Measurements from ENCODE around the gene TENM3.

TENM3 gene

GRCh38 chr4:182643801-182644682, 400.8 kb downstream of the TENM3 start:
- DNase-seq, result no peak

GRCh38 chr4:182644683-182645050, 401.5 kb downstream of the TENM3 start:
- DNase-seq, result no peak

- no peak for DNase-seq
Measured at GRCh38 chr4:182645511-182645910, 402.3 kb downstream of the TENM3 start.

GRCh38 chr4:182647646-182648300, 404.6 kb downstream of the TENM3 start:
- DNase-seq, result no peak

- no peak for DNase-seq
Measured at GRCh38 chr4:182648766-182649165, 405.6 kb downstream of the TENM3 start.

GRCh38 chr4:182649698-182650477, 406.7 kb downstream of the TENM3 start:
- no peak for DNase-seq

GRCh38 chr4:182653596-182653995, 410.4 kb downstream of the TENM3 start:
- DNase-seq, result no peak

- no peak for DNase-seq
Measured at GRCh38 chr4:182655340-182655739, 412.1 kb downstream of the TENM3 start.

GRCh38 chr4:182662551-182662950, 419.3 kb downstream of the TENM3 start:
- DNase-seq, result no peak

GRCh38 chr4:182671231-182671630, 428.0 kb downstream of the TENM3 start:
- no peak for DNase-seq

- no peak for DNase-seq
Measured at GRCh38 chr4:182671749-182672148, 428.5 kb downstream of the TENM3 start.

GRCh38 chr4:182678590-182678989, 435.4 kb downstream of the TENM3 start:
- DNase-seq, result no peak

- DNase-seq, result no peak
Measured at GRCh38 chr4:182679533-182679932, 436.3 kb downstream of the TENM3 start.

GRCh38 chr4:182680234-182680653, 437.0 kb downstream of the TENM3 start:
- DNase-seq, result no peak

- no peak for DNase-seq
Measured at GRCh38 chr4:182683661-182684060, 440.5 kb downstream of the TENM3 start.

GRCh38 chr4:182684796-182685195, 441.6 kb downstream of the TENM3 start:
- DNase-seq, result no peak

- no peak for DNase-seq
Measured at GRCh38 chr4:182688081-182688480, 444.9 kb downstream of the TENM3 start.

GRCh38 chr4:182694551-182694950, 451.3 kb downstream of the TENM3 start:
- no peak for DNase-seq

- DNase-seq, result no peak
Measured at GRCh38 chr4:182695009-182695408, 451.8 kb downstream of the TENM3 start.

- no peak for DNase-seq
Measured at GRCh38 chr4:182695842-182696241, 452.6 kb downstream of the TENM3 start.

- DNase-seq, result no peak
Measured at GRCh38 chr4:182697094-182697493, 453.9 kb downstream of the TENM3 start.

GRCh38 chr4:182698212-182698611, 455.0 kb downstream of the TENM3 start:
- DNase-seq, result no peak

- no peak for DNase-seq
Measured at GRCh38 chr4:182699201-182699600, 456.0 kb downstream of the TENM3 start.

All from effector CD8-positive, alpha-beta T cell (primary cell).